Ramos (cell line): ENCODE data around the gene ZNF74.
"Not testable (repeated sequence)": the region's sequence is repeated elsewhere in the genome, so short reads cannot be mapped to it uniquely, and the experiment has no call there.

ENCODE experiments used
- in situ Hi-C: fragments of 300-500 bp; cut with MboI; formaldehyde crosslinking; loops from one replicate; pipeline ENCODE4 v1.14.3; 2022; ENCODE audit warnings: low sequenced_read_pairs; ENCODE audit not compliant: unreplicated experiment

ZNF74 gene

DNA sequence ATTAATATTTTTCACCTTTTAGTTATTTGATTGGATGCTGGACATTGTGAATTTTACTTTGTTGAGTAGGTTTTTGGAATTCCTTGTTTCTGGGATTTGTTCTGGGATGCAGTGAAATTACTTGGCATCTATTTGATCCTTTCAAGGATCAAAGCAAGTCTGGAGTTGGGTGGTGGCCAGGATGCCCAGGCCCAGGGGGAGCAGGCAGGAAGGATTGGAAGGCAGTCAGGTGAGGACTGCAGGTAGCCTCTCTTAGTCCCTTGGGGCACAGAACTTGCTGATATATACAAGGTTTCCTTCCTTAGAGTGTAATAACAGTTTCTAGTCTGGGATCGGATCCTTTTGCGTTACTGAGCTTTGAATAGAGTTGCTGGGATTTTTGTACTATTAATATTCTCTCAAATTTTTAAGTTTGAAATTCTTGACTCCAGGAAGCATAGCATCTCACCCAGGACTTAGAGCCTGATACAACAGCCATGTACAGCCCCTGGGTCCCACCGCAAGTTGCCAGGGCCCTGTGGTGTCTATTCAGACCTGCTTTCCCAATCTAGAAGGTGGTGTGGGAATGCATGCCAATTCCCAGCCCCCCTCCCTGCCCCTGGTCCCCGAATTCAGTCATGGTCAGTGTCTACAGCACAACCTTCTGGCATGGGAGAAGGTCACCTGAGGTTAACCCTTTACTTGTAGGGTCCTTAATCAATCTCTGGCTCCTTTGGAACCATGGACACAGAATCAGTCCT is 6.1 kb downstream of the ZNF74 start:
- in situ Hi-C loops = no loop called here

DNA sequence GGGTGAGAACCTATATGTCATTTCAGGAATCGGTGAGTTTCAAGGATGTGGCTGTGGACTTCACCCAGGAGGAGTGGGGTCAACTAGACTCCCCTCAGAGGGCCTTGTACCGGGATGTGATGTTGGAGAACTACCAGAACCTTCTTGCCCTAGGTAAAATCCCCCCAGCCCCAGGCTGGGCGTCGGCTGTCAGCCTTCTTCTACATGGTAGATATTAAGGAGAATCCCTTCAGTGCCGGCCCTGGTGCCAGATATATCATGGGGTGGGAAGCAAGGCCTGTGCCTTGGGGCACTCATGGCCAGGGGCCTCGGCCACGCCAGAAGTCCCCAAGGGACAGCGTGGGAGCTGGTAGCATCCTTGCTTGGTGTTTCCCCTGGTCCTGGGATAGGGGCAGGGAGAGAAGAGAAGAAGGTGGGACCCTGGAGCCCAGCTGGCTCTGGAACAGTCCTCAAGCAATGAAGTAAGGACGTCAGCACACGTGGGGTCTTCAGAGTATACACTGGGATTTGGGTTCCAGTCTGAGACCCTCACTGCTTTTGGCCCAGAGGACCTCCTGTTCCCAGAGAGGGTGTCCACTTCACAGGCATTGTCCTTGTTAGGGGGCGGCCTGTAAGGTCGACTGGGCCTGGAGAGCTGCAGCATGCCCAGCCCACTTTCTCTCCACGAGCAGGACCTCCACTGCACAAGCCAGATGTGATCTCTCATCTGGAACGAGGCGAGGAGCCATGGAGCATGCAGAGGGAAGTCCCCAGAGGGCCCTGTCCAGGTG is 6.8 kb downstream of the ZNF74 start:
- in situ Hi-C loops = no loop called here

DNA sequence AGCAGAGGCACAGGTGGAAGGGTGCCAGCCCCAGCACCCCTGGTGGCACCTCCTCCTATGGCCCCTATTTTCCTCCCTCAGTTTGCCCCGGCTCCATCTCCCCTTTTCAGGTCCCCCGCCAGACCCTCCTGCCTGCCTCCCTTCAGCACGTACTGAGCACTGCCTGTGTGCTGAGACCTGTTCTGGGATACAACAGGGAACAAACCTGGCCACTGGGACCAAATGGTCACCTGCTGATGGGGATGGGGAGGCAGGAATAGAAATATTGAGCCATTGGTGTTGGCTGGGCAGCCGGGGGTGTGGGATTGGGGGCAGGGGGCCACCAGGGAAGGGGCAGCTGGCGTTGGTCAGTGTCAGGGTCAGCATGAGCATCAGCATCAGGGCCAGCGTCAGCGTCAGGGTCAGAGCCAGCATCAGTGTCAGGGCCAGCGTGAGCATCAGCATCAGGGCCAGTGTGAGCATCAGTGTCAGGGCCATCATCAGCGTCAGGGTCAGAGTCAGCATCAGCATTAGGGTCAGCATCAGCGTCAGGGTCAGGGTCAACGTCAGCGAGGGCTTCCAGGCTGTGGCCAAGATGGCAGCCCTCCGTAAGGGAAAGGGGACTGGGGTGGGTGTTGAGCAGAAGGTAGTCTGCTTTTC is 7.5 kb downstream of the ZNF74 start:
- in situ Hi-C loops = no loop called here

DNA sequence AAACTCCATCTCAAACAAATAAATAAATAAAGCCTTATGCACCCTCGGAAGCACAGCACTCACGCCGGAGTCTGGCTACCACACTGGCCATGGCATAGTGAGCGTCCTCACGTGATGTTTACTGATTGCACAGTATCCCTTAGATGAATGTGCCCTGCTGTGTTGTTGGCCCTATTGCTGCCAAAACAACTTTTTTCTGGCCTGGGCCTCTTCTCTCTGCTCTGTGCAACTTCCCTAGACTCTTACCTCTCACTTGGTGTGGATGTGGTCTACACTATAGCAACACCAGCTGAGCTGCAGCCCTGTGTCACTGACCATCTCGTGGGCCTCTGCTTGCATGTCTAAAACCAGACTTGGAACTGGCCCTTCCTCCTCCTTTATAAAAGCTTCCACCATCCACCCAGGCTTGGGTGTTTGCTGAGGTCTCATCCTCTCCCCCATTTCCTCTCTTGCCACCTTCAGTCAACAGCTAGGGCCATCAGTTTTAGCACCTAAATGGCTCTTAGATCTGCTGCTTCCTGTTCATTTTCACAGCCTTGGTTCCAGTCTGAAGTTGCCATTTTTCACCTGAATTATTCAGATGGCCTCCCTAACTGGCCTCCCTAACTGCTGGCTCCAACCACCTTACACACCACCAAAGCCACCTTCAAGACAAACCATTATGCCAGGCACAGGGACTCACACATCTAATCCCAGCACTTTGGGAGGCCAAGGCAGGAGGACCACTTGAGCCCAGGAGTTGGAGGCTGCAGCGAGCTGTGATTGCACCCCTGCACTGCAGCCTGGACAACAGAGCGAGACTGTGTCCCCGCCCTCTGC is 9.2 kb downstream of the ZNF74 start:
- in situ Hi-C loops = no loop called here

DNA sequence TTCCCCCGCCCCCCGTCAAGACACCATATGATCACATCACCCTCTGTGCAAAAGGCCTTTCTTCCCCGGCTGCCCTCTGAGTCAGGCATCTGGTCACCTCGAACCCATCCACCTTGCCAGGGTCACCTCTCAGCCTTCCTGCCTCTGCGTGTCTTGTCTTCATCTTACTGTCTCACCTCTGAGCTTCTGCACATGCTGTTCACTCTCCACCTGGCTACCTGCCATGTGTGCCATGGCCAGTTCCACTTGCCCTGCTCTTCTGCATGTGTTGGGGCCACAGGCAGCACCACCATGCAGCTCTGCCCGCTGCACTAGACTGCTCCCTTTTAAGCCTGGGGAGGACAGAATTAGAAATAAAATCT is 9.8 kb downstream of the ZNF74 start:
- in situ Hi-C loops = no loop called here

DNA sequence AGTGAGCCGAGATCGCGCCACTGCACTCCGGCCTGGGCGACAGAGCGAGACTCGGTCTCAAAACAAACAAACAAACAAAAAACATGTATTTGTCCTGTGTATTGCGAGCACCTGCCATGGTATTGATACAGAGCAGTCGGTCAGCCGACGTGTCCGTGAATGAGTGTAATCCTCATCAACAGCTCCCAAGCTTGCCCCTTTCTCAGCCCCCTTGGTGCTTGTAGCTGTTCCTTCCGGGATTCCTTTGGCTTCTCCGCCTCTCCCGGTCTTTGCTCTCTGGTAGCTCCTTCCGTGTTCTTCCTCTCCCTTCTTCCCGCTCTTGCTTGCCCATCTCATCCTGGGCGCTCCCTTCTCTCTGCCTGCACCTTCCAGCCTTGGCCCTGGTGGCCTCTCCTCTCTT is 10.9 kb downstream of the ZNF74 start:
- in situ Hi-C loops = no loop called here

DNA sequence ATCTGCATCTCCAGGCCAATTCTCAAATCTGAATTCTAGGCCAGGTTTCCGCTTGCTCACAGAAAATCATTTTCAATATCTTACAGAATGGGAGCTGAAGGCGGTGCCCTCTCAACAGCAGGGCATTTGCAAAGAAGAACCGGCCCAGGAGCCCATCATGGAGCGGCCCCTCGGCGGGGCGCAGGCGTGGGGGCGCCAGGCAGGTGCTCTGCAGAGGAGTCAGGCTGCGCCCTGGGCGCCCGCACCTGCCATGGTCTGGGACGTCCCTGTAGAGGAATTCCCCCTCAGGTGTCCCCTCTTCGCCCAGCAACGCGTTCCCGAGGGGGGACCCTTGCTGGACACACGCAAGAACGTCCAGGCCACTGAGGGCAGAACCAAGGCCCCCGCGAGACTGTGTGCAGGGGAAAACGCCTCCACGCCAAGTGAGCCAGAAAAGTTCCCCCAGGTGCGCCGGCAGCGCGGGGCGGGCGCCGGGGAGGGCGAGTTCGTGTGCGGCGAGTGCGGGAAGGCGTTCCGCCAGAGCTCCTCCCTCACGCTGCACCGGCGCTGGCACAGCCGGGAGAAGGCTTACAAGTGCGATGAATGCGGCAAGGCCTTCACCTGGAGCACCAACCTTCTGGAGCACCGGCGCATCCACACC is 11.5 kb downstream of the ZNF74 start:
- in situ Hi-C loops = no loop called here

DNA sequence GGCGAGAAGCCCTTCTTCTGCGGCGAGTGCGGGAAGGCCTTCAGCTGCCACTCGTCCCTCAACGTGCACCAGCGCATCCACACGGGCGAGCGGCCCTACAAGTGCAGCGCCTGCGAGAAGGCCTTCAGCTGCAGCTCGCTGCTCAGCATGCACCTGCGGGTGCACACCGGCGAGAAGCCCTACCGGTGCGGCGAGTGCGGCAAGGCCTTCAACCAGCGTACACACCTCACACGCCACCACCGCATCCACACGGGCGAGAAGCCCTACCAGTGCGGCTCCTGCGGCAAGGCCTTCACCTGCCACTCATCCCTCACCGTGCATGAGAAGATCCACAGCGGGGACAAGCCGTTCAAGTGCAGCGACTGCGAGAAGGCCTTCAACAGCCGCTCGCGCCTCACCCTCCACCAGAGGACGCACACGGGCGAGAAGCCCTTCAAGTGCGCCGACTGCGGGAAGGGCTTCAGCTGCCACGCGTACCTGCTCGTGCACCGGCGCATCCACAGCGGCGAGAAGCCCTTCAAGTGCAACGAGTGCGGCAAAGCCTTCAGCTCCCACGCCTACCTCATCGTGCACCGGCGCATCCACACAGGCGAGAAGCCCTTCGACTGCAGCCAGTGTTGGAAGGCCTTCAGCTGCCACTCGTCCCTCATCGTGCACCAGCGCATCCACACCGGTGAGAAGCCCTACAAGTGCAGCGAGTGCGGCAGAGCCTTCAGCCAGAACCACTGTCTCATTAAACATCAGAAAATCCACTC is 12.2 kb downstream of the ZNF74 start:
- in situ Hi-C loops = no loop called here

DNA sequence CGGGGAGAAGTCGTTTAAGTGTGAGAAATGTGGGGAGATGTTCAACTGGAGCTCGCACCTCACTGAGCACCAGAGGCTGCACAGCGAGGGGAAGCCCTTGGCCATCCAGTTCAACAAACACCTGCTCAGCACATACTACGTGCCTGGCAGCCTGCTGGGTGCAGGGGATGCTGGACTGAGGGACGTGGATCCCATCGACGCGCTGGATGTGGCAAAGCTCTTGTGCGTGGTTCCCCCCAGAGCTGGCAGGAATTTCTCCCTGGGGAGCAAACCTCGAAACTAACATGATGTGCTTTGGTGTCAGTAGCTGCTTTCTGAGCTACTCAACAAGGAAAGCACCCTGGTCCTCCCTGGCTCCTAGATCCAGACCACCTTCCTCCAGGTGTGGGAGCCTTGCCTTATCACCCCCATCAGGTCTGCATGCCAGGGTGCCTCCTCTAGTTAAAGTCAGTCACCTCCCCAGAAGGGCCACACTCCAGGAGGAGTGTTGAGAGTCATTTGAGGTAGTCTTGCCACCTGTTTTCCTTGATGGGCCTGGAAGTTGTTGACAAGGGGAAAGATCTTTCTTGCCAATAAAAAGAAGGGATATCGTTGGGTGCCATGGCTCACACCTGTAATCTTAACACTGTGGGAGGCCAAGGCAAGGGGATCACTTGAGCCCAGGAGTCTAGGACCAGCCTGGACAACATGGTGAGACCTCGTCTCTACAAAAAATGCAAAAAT is 12.9 kb downstream of the ZNF74 start:
- in situ Hi-C loops = no loop called here

DNA sequence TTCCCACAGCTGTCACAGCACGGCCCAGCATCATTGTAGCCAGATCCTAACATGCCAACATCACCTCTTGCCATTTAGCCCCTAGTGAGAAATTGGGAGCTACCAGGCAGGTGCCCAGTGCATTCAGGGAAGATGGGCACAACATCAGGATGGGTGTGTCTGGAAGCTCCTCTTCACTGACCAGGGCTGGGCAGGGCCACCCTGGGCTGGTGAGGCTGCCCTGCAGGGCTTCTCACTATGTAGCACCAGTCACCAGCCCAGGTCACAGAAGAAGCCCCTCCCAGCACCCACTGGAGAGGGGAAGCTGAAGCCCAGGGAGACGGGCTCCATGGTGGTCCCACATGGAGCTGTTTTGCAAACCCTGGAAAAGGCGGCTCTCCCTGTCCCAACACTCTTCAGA is 13.9 kb downstream of the ZNF74 start:
- in situ Hi-C loops = no loop called here

DNA sequence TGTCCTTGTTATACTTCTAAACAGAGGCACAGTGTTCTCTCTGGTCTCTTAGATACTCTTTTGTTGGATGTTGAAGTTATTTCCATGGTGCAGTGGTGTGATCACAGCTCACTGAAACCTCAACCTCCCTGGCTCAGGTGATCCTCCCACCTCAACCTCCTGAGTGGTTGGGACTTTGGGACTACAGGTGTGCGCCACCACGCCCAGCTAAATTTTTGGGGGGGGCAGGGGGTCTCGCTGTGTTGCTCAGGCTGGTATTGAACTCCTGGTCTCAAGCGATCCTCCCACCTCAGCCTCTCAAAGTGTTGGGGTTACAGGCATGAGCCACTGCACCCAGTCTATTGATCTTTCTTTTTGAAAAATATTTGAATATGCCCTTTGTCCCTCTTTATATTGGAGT is 14.9 kb downstream of the ZNF74 start:
- in situ Hi-C loops = no loop called here

DNA sequence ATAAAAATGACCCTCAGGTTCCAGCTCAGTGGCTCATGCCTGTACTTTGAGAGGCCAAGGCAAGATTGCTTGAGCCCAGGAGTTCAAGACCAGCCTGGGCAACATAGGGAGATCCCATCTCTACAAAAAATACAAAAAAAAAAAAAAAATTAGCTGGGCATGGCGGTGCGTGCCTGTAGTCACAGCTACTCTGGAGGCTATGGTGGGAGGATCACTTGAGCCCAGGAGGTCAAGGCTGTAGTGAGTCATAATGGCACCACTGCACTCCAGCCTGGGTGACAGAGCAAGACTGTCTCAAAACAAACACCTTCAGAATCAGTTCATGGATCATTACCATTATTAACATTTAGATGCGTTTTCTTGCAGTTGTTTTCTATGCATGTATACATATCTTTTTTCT is 15.4 kb downstream of the ZNF74 start:
- in situ Hi-C loops = not testable (repeated sequence)

DNA sequence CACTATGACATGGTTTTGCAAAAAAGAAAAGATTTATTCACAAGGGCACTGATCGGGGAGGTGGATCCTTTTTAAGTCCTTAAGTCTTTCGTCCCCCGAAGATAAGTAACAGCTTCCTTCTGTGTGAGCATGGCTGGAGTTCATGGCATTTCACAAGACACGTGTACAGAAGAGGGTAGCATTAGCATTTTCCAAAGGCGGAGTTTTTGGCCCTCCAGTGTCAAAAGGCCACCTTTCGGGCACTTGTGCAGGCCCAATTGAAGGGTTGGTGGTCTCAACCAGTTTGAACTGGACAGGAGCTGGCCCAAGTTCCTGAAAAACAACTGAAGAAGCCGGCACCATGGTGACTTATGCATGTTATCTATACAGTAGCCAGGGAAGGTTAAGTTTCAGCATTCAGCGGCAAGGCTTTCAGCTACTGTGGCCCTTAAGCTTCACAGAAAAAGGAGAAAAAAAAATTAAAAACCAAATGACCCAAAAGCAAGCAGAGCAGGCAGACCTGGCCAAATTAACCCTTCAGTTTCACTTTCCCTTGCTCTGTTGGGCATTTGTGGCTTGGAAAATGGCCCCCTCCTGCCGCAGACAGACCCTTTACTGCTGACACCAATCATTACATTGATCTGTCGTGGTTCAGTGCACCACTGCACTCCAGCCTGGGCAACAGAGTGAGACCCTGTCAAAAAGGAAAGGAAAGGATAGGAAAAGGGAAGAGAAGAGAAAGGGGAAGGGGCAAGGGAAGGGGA is 18.7 kb downstream of the ZNF74 start:
- in situ Hi-C loops = loop anchor here (10.0 kb wide), 1 partner anchor 82 kb away; the partner anchor contains the start of gene KLHL22

DNA sequence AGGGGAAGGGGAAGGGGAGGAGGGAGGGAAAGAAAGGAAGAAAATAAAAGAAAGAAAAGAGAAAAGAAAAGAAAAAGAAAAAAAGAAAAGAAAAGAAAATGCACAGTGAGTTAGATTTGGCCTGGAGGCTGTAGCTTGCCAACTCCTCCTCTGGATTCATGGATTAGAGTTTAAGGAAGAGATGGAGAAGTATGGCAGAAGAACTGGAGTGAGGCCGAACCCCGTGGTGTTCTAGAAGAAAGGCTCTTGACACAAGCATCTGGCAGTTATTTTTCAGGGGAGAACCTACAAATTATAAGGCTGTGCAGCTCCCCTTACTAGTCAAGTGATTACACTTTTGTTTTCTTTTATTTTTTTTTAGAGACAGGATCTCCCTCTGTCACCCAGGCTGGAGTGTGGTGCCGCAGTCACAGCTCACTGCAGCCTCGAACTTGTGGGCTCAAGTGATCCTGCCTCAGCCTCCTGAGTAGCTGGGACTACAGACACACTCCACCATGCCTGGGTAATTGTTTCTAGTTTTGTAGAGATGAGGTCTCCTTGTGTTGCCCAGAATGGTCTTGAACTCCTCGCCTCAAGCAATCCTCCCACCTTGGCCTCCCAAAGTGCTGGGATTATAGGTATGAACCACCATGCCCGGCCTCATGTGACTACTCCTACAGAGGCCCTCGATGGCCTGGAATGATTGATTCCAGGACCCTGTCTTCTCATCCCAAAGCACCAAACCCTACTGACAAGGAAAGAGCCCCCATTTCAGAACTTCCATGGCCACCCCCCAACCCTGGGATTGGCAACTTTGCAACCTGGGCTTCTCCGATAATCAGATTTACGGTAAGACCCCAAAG is 19.5 kb downstream of the ZNF74 start:
- in situ Hi-C loops = loop anchor here (10.0 kb wide), 1 partner anchor 81 kb away; the partner anchor contains the start of gene KLHL22

DNA sequence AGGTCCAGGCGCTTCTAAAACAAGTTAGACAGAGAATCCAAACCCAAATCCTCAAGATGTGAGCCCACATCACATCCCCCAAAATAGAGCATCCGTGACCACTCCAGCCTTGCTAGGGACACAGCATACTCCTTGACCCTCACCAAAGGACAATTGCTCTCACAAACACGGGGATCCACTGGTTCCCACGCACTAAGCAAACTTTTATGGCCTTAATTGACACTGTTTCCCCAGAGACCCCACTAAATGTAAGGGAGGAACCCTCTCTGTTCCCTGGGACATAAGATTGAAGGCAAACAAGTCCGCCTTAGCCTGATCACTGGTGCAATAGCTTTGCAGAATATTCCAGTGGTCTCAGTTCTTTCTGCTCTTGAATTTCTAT is 20.1 kb downstream of the ZNF74 start:
- in situ Hi-C loops = loop anchor here (10.0 kb wide), 1 partner anchor 81 kb away; the partner anchor contains the start of gene KLHL22

DNA sequence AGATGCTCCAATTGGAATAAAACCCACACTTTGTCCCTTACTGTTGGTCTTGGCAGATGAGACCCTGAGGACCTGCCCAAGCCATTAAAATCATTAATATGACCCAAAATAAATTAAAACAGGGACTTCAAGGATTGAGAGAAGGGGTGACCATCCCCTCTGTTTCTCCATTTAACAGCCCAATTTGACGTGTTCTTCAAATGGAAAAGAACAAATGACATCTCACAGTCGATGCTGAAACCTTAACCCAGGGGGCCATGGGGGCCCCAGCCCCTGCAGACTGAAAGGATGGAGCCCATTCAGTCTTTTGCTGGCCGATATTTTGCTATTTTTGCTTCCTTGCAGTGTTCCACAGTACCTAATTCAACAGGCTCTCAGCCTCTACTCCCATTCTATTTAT is 20.5 kb downstream of the ZNF74 start:
- in situ Hi-C loops = loop anchor here (10.0 kb wide), 1 partner anchor 80 kb away; the partner anchor contains the start of gene KLHL22

DNA sequence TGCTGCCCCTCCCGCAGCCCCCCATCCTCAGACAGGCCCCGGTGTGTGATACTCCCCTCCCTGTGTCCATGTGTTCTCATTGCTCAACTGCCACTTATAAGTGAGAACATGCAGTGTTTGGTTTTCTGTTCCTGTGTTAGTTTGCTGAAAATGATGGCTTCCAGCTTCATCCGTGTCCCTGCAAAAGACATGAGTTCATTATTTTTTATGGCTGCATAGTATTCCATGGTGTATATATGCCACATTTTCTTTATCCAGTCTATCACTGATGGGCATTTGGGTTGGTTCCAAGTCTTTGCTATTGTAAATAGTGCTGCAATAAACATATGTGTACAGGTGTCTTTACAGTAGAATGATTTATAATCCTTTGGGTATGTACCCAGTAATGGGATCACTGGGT is 21.3 kb downstream of the ZNF74 start:
- in situ Hi-C loops = loop anchor here (10.0 kb wide), 1 partner anchor 80 kb away; the partner anchor contains the start of gene KLHL22
